Right lobe of liver (tissue), 6 donors: ENCODE results near the gene GNB1. TPM values are rescaled to one million over a fixed set of nuclear protein-coding genes. Genes with fewer than 3 reads are reported as not detected.
A peak's percentile ranks its signal among the peaks of the same experiment; 100 is the strongest.

Experiments
- ATAC-seq, 4 donors: fragments of 200-7000 bp; cut with Tn5 transposase; one replicate each; pipeline ENCODE4 v1.9.1; 2020; ENCODE audit warnings: mild to moderate bottlenecking in 4 of 4, moderate library complexity in 4 of 4
- DNase-seq, 3 donors: peaks; one replicate each; pipeline ENCODE4 v3.0.0-alpha.2; 2020
- H3K27ac ChIP-seq, 3 donors: fragments of 200-600 bp; one replicate each; pipeline ENCODE4 v1.8.0; 2022
- H3K27me3 ChIP-seq, 2 donors: fragments of 200-600 bp; one replicate each; pipeline ENCODE4 v1.8.0; 2022
- H3K36me3 ChIP-seq, 4 donors: fragments of 200-600 bp; sonication (generic) in 1 of 4; one replicate each; pipeline versions ENCODE4 v1.5.1 to v1.8.0; 2017 to 2022; ENCODE audit warnings: control low read depth in 1 of 4
- H3K4me1 ChIP-seq, 4 donors: fragments of 200-600 bp; sonication (generic) in 1 of 4; one replicate each; pipeline versions ENCODE4 v1.5.1 to v1.8.0; 2017 to 2022; ENCODE audit warnings: control low read depth in 1 of 4
- H3K4me3 ChIP-seq, 3 donors: fragments of 200-600 bp; one replicate each; pipeline ENCODE4 v1.8.0; 2022
- H3K9me3 ChIP-seq, 4 donors: fragments of 200-600 bp; sonication (generic) in 1 of 4; one replicate each; pipeline versions ENCODE4 v1.5.1 to v1.8.0; 2017 to 2022; ENCODE audit warnings: control low read depth in 1 of 4
- CTCF ChIP-seq, 4 donors: fragments of 200-600 bp in 3 of 4; fragments of 450-650 bp in 1 of 4; IDR thresholded peaks; one replicate each; pipeline versions ENCODE4 v1.5.1 to v1.8.0; 2016 to 2022; ENCODE audit warnings: antibody characterized with exemption in 4 of 4, mild to moderate bottlenecking in 2 of 4
- POLR2A ChIP-seq: fragments of 450-650 bp; IDR thresholded peaks from one replicate; pipeline ENCODE4 v1.6.1; 2017; ENCODE audit warnings: antibody characterized with exemption, mild to moderate bottlenecking
- WGBS: methylation state at CpG from one replicate; pipeline ENCODE4 v1.1.6; 2018; ENCODE audit warnings: low coverage, low lambda C conversion rate; ENCODE audit not compliant: insufficient coverage; ENCODE audit errors: missing lambda C conversion rate; 5-methylcytosine and 5-hydroxymethylcytosine counted together
- intact Hi-C, 2 donors: fragments of 100-400 bp; cut with DNase I; formaldehyde crosslinking; loops; one replicate each; pipeline versions ENCODE4 v1.11.2 to v1.14.1; 2022
- total RNA-seq, 6 experiments: library from RNA; depleted of rRNA in 2 of 6; stranded (reverse); fragments of >200 nt in 2 of 6; fragmentation: NEBNext Ultra II Directional in 3 of 6; extraction: Animal tissue kit (Norgen Biotek cat#: 25700) in 3 of 6; gene quantifications; one replicate each; pipeline versions ENCODE4 v1.1.0 to v1.2.4, GENCODE V29; 2016 to 2023
- donor health status: DM: no; HTN: yes; CAD: no.
- donor health status: DM: no; HTN: no; CAD: no.
- donor health status: DM: no; HTN: no; CAD: no.
- donor health status: DM: no; HTN: yes; CAD: no.
- donor health status: DM: no; HTN: yes; CAD: no.

Gene GNB1
- total RNA-seq, 6 experiments from 2014 or later = 85.9 to 147 (median 104) TPM

- peak; percentile 16 to 56 (median 46) for DNase-seq
- Histone ChIP-seq H3K27ac (peak overlapping the region in 1 of 3 donors; percentile 95), H3K27me3 (no peaks in the 10 kb centered on the region), H3K4me1 (peaks cover 0 to 62% (median 27%) of the 10 kb centered on the region in 4 donors), H3K4me3 (no peak overlapping the region), H3K9me3 (no peaks in the 10 kb centered on the region), H3K36me3 (peaks cover 0 to 47% (median 17%) of the 10 kb centered on the region in 4 donors)
- no peak for ATAC-seq
- TF ChIP-seq CTCF (IDR thresholded peaks at IDR 0.05) (no peak), POLR2A (no peak)
- intact Hi-C loops = no loop called here
- WGBS = 33% methylated on average over 1 of the region's 20 CpGs
Observed at GRCh38 chr1:1760345-1760650, 130.6 kb downstream of the GNB1 start.

GRCh38 chr1:1759456-1760344, 131.2 kb downstream of the GNB1 start:
- no peak for TF ChIP-seq POLR2A
- no peak for TF ChIP-seq CTCF (IDR thresholded peaks at IDR 0.05)
- ATAC-seq = peak in 3 of 4 donors; percentile 4 to 25 (median 4)
- DNase-seq = peak; percentile 53 to 90 (median 83)
- Histone ChIP-seq H3K9me3 (no peaks in the 10 kb centered on the region), H3K4me3 (no peak overlapping the region), H3K36me3 (peaks cover 0 to 53% (median 17%) of the 10 kb centered on the region in 4 donors), H3K4me1 (peaks cover 0 to 56% (median 23%) of the 10 kb centered on the region in 4 donors), H3K27ac (peak overlapping the region; percentile 71 to 95 (median 92)), H3K27me3 (no peaks in the 10 kb centered on the region)
- intact Hi-C loops = loop anchor here (5.0 to 10.0 kb wide), 2 partner anchors 145 to 148 kb away; no protein-coding TSS in a partner anchor
- WGBS = 16% methylated on average over 16 of the region's 37 CpGs

GRCh38 chr1:1758692-1759455, 132.0 kb downstream of the GNB1 start:
- Histone ChIP-seq H3K4me1 (peaks cover 0 to 54% (median 19%) of the 10 kb centered on the region in 4 donors), H3K9me3 (no peaks in the 10 kb centered on the region), H3K27me3 (no peaks in the 10 kb centered on the region), H3K36me3 (peaks cover 0 to 59% (median 17%) of the 10 kb centered on the region in 4 donors), H3K27ac (peak overlapping the region; percentile 71 to 95 (median 92)), H3K4me3 (peak overlapping the region in 2 of 3 donors; percentile 47 to 56)
- ATAC-seq (peak; percentile 75 to 85 (median 78)), DNase-seq (peak; percentile 95 to 99 (median 98))
- WGBS = 20% methylated on average over 2 of the region's 34 CpGs
- TF ChIP-seq POLR2A (peak; percentile 66), CTCF (IDR thresholded peaks at IDR 0.05) (no peak)
- intact Hi-C loops = loop anchor here (5.0 to 10.0 kb wide), 2 partner anchors 146 to 148 kb away; no protein-coding TSS in a partner anchor

GRCh38 chr1:1758059-1758621, 132.7 kb downstream of the GNB1 start:
- peaks cover 0 to 66% (median 17%) of the 10 kb centered on the region in 4 donors for H3K36me3 ChIP-seq
- 19% methylated on average over 11 of the region's 27 CpGs for WGBS
- peak in 3 of 4 donors; percentile 7 to 38 (median 36) for TF ChIP-seq CTCF (IDR thresholded peaks at IDR 0.05)
- TF ChIP-seq POLR2A = peak; percentile 70
- H3K4me1 ChIP-seq = peaks cover 0 to 52% (median 15%) of the 10 kb centered on the region in 4 donors
- intact Hi-C loops = loop anchor here (5.0 to 10.0 kb wide), 2 partner anchors 147 to 149 kb away; no protein-coding TSS in a partner anchor
- H3K9me3 ChIP-seq = no peaks in the 10 kb centered on the region
- DNase-seq = peak; percentile 82 to 90 (median 90)
- H3K4me3 ChIP-seq = peak overlapping the region; percentile 25 to 56 (median 47)
- peak; percentile 61 to 68 (median 64) for ATAC-seq
- H3K27ac ChIP-seq = peak overlapping the region; percentile 71 to 95 (median 92)
- H3K27me3 ChIP-seq = no peaks in the 10 kb centered on the region
